GM12878 (cell line): ENCODE measurements around the gene A3GALT2. TPM values are rescaled to one million over a fixed set of nuclear protein-coding genes. Genes with fewer than 3 reads are reported as not detected.

Source experiments
- ATAC-seq: fragments of 200-7000 bp; cut with Tn5 transposase; 3 replicates; pipeline ENCODE4 v1.9.1; 2020; ENCODE audit warnings: mild to moderate bottlenecking, moderate library complexity
- BruUV-seq: library from RNA; stranded (reverse); fragments of 400-500 nt; replicated peaks from 2 replicates; lab custom pipeline; 2021; lab: Mats Ljungman, UMichigan
- CTCF ChIA-PET: fragments of 300-600 bp; sonication (Branson Sonifier 250); formaldehyde crosslinking; extraction: SDS; loops from one replicate; lab custom pipeline; 2021; ENCODE audit warnings: inconsistent platforms; lab: Yijun Ruan, JAX
- POLR2A ChIA-PET: fragments of 350-600 bp; formaldehyde crosslinking; extraction: SDS; loops from one replicate; lab custom pipeline; 2021; ENCODE audit warnings: inconsistent platforms; lab: Charles Lee
- RAD21 ChIA-PET: fragments of 300-600 bp; sonication (Branson Sonifier 250); formaldehyde crosslinking; loops from one replicate; lab custom pipeline; 2023; ENCODE audit warnings: antibody characterized with exemption; ENCODE audit not compliant: unreplicated experiment; lab: Charles Lee
- SMC1A ChIA-PET: fragments of 300-600 bp; sonication (Branson Sonifier 250); formaldehyde crosslinking; loops from one replicate; lab custom pipeline; 2023; ENCODE audit not compliant: unreplicated experiment, uncharacterized antibody; lab: Charles Lee
- DNase-seq: peaks from one replicate; pipeline ENCODE4 v3.0.0-alpha.2; 2011; ENCODE audit warnings: low read depth, low spot score
- FAIRE-seq: peaks from 3 replicates; lab custom pipeline; 2011; peaks lifted over from hg19 to GRCh38; lab: Jason Lieb, UNC
- H2AFZ ChIP-seq: 2 replicates; pipeline ENCODE4 v1.6.0; 2011; ENCODE audit warnings: low read depth, low read length, control low read depth; ENCODE audit not compliant: control insufficient read depth
- H3K27ac ChIP-seq: 2 replicates; pipeline ENCODE4 v1.5.1; 2011; ENCODE audit warnings: control low read depth; ENCODE audit not compliant: control insufficient read depth, insufficient read depth
- H3K27me3 ChIP-seq, 2 experiments: replicated peaks in 1 of 2; 2 replicates each; pipeline versions ENCODE4 v1.6.0 to v1.6.1; 2011; ENCODE audit warnings: low read length in 1 of 2; ENCODE audit not compliant: control insufficient read depth in 2 of 2, insufficient read depth in 2 of 2
- H3K36me3 ChIP-seq, 2 experiments: 2 replicates each; pipeline ENCODE4 v1.5.1; 2011; ENCODE audit warnings: low read length in 1 of 2; ENCODE audit not compliant: control insufficient read depth in 2 of 2, insufficient read depth in 2 of 2
- H3K4me1 ChIP-seq: 2 replicates; pipeline ENCODE4 v1.6.1; 2011; ENCODE audit warnings: mild to moderate bottlenecking, low read length, moderate library complexity, mixed read lengths; ENCODE audit not compliant: control insufficient read depth, insufficient read depth
- H3K4me2 ChIP-seq: 2 replicates; pipeline ENCODE4 v1.6.0; 2011; ENCODE audit warnings: control low read depth; ENCODE audit not compliant: control insufficient read depth, insufficient read depth
- H3K4me3 ChIP-seq: fragments of 200-600 bp; sonication (generic); 2 replicates; pipeline ENCODE4 v1.5.1; 2016
- H3K79me2 ChIP-seq: 2 replicates; pipeline ENCODE4 v1.6.0; 2011; ENCODE audit warnings: low read length; ENCODE audit not compliant: control insufficient read depth, insufficient read depth
- H3K9ac ChIP-seq: 2 replicates; pipeline ENCODE4 v1.8.0; 2011; ENCODE audit warnings: low read length, control low read depth, mixed read lengths; ENCODE audit not compliant: control insufficient read depth, insufficient read depth
- H3K9me3 ChIP-seq: replicated peaks from 3 replicates; pipeline ENCODE4 v1.5.1; 2011; ENCODE audit warnings: mild to moderate bottlenecking, low read length; ENCODE audit not compliant: control insufficient read depth, insufficient read depth
- H4K20me1 ChIP-seq: 2 replicates; pipeline ENCODE4 v1.6.0; 2011; ENCODE audit not compliant: control insufficient read depth, insufficient read depth
- IKZF1 ChIP-seq: fragments of 450-650 bp; conservative IDR thresholded peaks from 2 replicates; pipeline ENCODE4 v1.6.1; 2017; ENCODE audit warnings: antibody characterized with exemption, mild to moderate bottlenecking
- MEF2B ChIP-seq: fragments of 450-650 bp; IDR thresholded peaks from 2 replicates; pipeline ENCODE4 v1.6.1; 2018; ENCODE audit warnings: mild to moderate bottlenecking, moderate library complexity; ENCODE audit not compliant: partially characterized antibody, poor library complexity, severe bottlenecking
- MTA3 ChIP-seq: IDR thresholded peaks from 2 replicates; pipeline ENCODE4 v1.6.1; 2012; ENCODE audit warnings: low read length, inconsistent platforms, borderline replicate concordance
- NR2C1 ChIP-seq: fragments of 450-650 bp; IDR thresholded peaks from 2 replicates; pipeline ENCODE4 v1.6.1; 2017; ENCODE audit warnings: antibody characterized with exemption, mild to moderate bottlenecking, moderate library complexity
- NRF1 ChIP-seq: conservative IDR thresholded peaks from 2 replicates; pipeline ENCODE4 v1.6.1; 2011; ENCODE audit warnings: mild to moderate bottlenecking, low read depth, low read length, improper control_type of control experiment
- SMAD5 ChIP-seq: IDR thresholded peaks from 2 replicates; pipeline ENCODE4 v1.6.1; 2016; ENCODE audit warnings: antibody characterized with exemption, low read depth
- YBX1 ChIP-seq: fragments of 450-650 bp; IDR thresholded peaks from 2 replicates; pipeline ENCODE4 v1.6.1; 2016; ENCODE audit warnings: antibody characterized with exemption
- ZBTB40 ChIP-seq: fragments of 450-650 bp; IDR thresholded peaks from 2 replicates; pipeline ENCODE4 v1.6.1; 2016; ENCODE audit warnings: mild to moderate bottlenecking, moderate library complexity, borderline replicate concordance
- ZNF274 ChIP-seq: IDR thresholded peaks from one replicate; pipeline ENCODE4 v1.8.0; 2011; ENCODE audit not compliant: insufficient read length, insufficient read depth
- ZNF592 ChIP-seq: fragments of 450-650 bp; IDR thresholded peaks from 2 replicates; pipeline ENCODE4 v1.6.1; 2017; ENCODE audit warnings: mild to moderate bottlenecking, moderate library complexity
- WGBS: methylation state at CpG from one replicate; pipeline ENCODE4 v1.1.6; 2016; ENCODE audit warnings: low lambda C conversion rate; ENCODE audit not compliant: insufficient replicate concordance, insufficient coverage; ENCODE audit errors: missing lambda C conversion rate; 5-methylcytosine and 5-hydroxymethylcytosine counted together
- in situ Hi-C: fragments of 300-500 bp; cut with MboI; formaldehyde crosslinking; loops from 9 replicates; pipeline ENCODE4 v1.14.3; 2018; ENCODE audit warnings: mixed read lengths
- intact Hi-C: fragments of 100-400 bp; cut with micrococcal nuclease; formaldehyde crosslinking; loops from one replicate; pipeline ENCODE4 v1.14.2; 2022; ENCODE audit not compliant: unreplicated experiment
- polyA plus RNA-seq, 11 experiments: library from polyadenylated mRNA; depleted of rRNA in 4 of 11; unstranded in 6 of 11; stranded (reverse) in 5 of 11; fragments of >200 nt; fragmentation: Nextera tagmentation in 4 of 11; fragmentation: Illumina TruSeq in 1 of 11; extraction: Ambion mirVana in 4 of 11; extraction: Trizol in 1 of 11; gene quantifications; 1 replicate in 1 of 11; 2 replicates in 10 of 11; pipeline versions ENCODE4 v1.2.1 to v1.2.3, GENCODE V29; 2011 to 2016; ENCODE audit warnings: inconsistent platforms in 2 of 11, missing spikeins in 2 of 11, low read depth in 1 of 11
- total RNA-seq, 4 experiments: library from RNA; depleted of rRNA in 3 of 4; stranded (reverse); fragments of >200 nt in 3 of 4; fragmentation: Illumina TruSeq in 1 of 4; extraction: Trizol in 1 of 4; gene quantifications; 2 replicates each; pipeline versions ENCODE4 v1.2.1 to v1.2.3, GENCODE V29; 2013 to 2021

A3GALT2 gene
- total and polyA plus RNA-seq, 10 of the 15 experiments (the other 5 are each of a cell fraction or from before 2014, with no cell fraction given): not detected

GRCh38 chr1:33295023-33295422 lies 25.9 kb downstream of the A3GALT2 start:
- FAIRE-seq: no peak
- no peak overlapping the region for H3K27ac ChIP-seq
- H2AFZ ChIP-seq: no peak overlapping the region
- H3K9me3 ChIP-seq: no peaks in the 10 kb centered on the region
- H3K4me1 ChIP-seq: no peaks in the 10 kb centered on the region
- ChIA-PET CTCF (interaction anchor here (0.7 to 7.8 kb wide), 53 partner anchors 8 to 329 kb away, joined by 3 to 239 read pairs (median 5); partner anchors contain the start of gene ZSCAN20), RAD21 (interaction anchor here (0.8 to 6.0 kb wide), 26 partner anchors 11 to 338 kb away, joined by 3 to 103 read pairs (median 4); partner anchors contain the start of gene ZSCAN20), SMC1A (interaction anchor here (0.7 to 7.5 kb wide), 23 partner anchors 10 to 360 kb away, joined by 3 to 149 read pairs (median 5); partner anchors contain the start of gene ZSCAN20), POLR2A (interaction anchor here (1.0 to 1.4 kb wide), 2 partner anchors 53 to 176 kb away, joined by 4 to 8 read pairs; no protein-coding TSS in a partner anchor)
- BruUV-seq: no TSS peak
- DNase-seq: no peak
- H3K79me2 ChIP-seq: no peaks in the 10 kb centered on the region
- TF ChIP-seq NR2C1 (no peak), YBX1 (no peak), SMAD5 (no peak), MTA3 (no peak), ZNF274 (no peak), ZNF592 (no peak), NRF1 (no peak), IKZF1 (no peak), ZBTB40 (no peak), MEF2B (no peak)
- ATAC-seq: no peak
- peaks cover 0 to 3% of the 10 kb centered on the region in 2 experiments; a peak in 3 of 4 replicates for H3K36me3 ChIP-seq
- H3K9ac ChIP-seq: no peak overlapping the region
- WGBS: 57% methylated on average over 13 of the region's 15 CpGs
- H3K27me3 ChIP-seq: no peaks in the 10 kb centered on the region
- no peaks in the 10 kb centered on the region for H4K20me1 ChIP-seq
- no peak overlapping the region for H3K4me2 ChIP-seq
- intact Hi-C loops (loop anchor here (1.0 to 5.0 kb wide), 5 partner anchors 72 to 318 kb away; no protein-coding TSS in a partner anchor), in situ Hi-C loops (loop anchor here (5.0 kb wide), 3 partner anchors 72 to 317 kb away; no protein-coding TSS in a partner anchor)
- no peak overlapping the region for H3K4me3 ChIP-seq
